Tibial nerve (tissue), 3 donors: ENCODE results near the gene ZNF135.

Experiments
- POLR2A ChIP-seq, 2 donors: fragments of 450-650 bp; IDR thresholded peaks; one replicate each; pipeline ENCODE4 v1.6.1; 2017; ENCODE audit warnings: antibody characterized with exemption in 2 of 2, mild to moderate bottlenecking in 2 of 2, moderate library complexity in 2 of 2
- TF ChIP-seq, protein P1 (sequence below), 5 experiments: fragments of 200-600 bp in 3 of 5; fragments of 450-650 bp in 2 of 5; sonication (generic) in 3 of 5; IDR thresholded peaks; one replicate each; pipeline ENCODE4 v1.5.1; 2016 to 2019; ENCODE audit warnings: antibody characterized with exemption in 5 of 5, mild to moderate bottlenecking in 3 of 5, moderate library complexity in 2 of 5

DNA sequence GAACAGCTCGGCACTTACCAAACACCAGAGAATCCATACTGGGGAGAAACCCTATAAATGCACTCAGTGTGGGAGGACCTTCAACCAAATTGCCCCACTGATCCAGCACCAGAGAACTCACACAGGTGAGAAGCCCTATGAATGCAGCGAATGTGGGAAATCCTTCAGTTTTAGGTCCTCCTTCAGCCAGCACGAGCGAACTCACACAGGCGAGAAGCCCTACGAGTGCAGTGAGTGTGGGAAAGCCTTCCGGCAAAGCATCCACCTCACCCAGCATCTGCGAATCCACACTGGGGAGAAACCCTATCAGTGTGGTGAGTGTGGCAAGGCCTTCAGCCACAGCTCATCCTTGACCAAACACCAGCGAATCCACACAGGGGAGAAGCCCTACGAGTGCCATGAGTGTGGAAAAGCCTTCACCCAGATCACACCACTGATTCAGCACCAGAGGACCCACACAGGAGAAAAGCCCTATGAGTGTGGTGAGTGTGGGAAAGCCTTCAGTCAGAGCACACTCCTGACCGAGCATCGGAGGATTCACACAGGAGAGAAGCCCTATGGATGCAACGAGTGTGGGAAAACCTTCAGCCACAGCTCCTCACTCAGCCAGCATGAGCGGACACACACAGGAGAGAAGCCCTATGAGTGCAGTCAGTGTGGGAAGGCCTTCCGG, 8.3 kb downstream of the ZNF135 start:
- TF ChIP-seq, protein P1, sequence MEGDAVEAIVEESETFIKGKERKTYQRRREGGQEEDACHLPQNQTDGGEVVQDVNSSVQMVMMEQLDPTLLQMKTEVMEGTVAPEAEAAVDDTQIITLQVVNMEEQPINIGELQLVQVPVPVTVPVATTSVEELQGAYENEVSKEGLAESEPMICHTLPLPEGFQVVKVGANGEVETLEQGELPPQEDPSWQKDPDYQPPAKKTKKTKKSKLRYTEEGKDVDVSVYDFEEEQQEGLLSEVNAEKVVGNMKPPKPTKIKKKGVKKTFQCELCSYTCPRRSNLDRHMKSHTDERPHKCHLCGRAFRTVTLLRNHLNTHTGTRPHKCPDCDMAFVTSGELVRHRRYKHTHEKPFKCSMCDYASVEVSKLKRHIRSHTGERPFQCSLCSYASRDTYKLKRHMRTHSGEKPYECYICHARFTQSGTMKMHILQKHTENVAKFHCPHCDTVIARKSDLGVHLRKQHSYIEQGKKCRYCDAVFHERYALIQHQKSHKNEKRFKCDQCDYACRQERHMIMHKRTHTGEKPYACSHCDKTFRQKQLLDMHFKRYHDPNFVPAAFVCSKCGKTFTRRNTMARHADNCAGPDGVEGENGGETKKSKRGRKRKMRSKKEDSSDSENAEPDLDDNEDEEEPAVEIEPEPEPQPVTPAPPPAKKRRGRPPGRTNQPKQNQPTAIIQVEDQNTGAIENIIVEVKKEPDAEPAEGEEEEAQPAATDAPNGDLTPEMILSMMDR (IDR thresholded peaks at IDR 0.05) = no peak
- TF ChIP-seq POLR2A (IDR thresholded peaks at IDR 0.05) = no peak
